ENCODE results near the gene GMPR. TPM values are rescaled to one million over a fixed set of nuclear protein-coding genes. Genes with fewer than 3 reads are reported as not detected.

Gene GMPR
- total and polyA plus RNA-seq, 10 of the 15 experiments (the other 5 are each of a cell fraction or from before 2014, with no cell fraction given): 0.15 to 1.8 (median 0.49) TPM; not detected in 1

GRCh38 chr6:16205377-16206144, 32.8 kb upstream of the GMPR start (continued):
- TF ChIP-seq CBX5 (IDR thresholded peaks at IDR 0.05; ENCODE audit: low read depth) (peak; percentile 53; the same call in 1 of the 2 replicates), EP300 (IDR thresholded peaks at IDR 0.05; ENCODE audit: borderline replicate concordance in 1 of 2, control insufficient read depth in 1 of 2, low read depth in 2 of 2, low read length in 2 of 2) (peak; percentile 73 to 95; a peak in 3 of 4 replicates), CREM (IDR thresholded peaks at IDR 0.05; ENCODE audit: low read depth) (peak; percentile 96), ZBTB33 (IDR thresholded peaks at IDR 0.05) (no peak), MTA3 (IDR thresholded peaks at IDR 0.05; ENCODE audit: borderline replicate concordance, low read length) (peak; percentile 61; the same call in 1 of the 2 replicates), RCOR1 (conservative IDR thresholded peaks at IDR 0.05; ENCODE audit: low read depth, low read length) (0 out of 2 replicates have a peak, but pooled peaks have one; percentile 70), CHD1 (IDR thresholded peaks at IDR 0.05; ENCODE audit: low read depth, low read length) (no peak), EZH2 (IDR thresholded peaks at IDR 0.05; ENCODE audit: borderline replicate concordance, control insufficient read depth, low read depth, low read length) (no peak)

- Histone ChIP-seq H2AFZ (ENCODE audit: control insufficient read depth, low read depth, low read length) (peak overlapping the region; percentile 71), H3K27me3 (replicated peaks in 1 of 2; ENCODE audit: control insufficient read depth in 2 of 2, insufficient read depth in 2 of 2, low read length in 1 of 2) (peaks cover 0 to 3% of the 10 kb centered on the region in 2 experiments; a peak in 1 of 4 replicates), H3K79me2 (ENCODE audit: control insufficient read depth, insufficient read depth, low read length) (no peaks in the 10 kb centered on the region), H3K4me1 (ENCODE audit: control insufficient read depth, insufficient read depth, low read length) (peaks cover 16% of the 10 kb centered on the region), H3K36me3 (ENCODE audit: control insufficient read depth in 2 of 2, insufficient read depth in 2 of 2, low read length in 1 of 2) (no peaks in the 10 kb centered on the region), H3K9me3 (replicated peaks; ENCODE audit: control insufficient read depth, insufficient read depth, low read length) (no peaks in the 10 kb centered on the region), H3K27ac (ENCODE audit: control insufficient read depth, insufficient read depth) (no peak overlapping the region), H3K9ac (ENCODE audit: control insufficient read depth, insufficient read depth, low read length) (no peak overlapping the region), H3K4me3 (no peak overlapping the region), H3K4me2 (ENCODE audit: control insufficient read depth, insufficient read depth) (no peak overlapping the region), H4K20me1 (ENCODE audit: control insufficient read depth, insufficient read depth) (no peaks in the 10 kb centered on the region)
- RAD21 ChIA-PET (ENCODE audit: unreplicated experiment): interaction anchor here (0.8 to 4.0 kb wide), 8 partner anchors 24 to 583 kb away, joined by 3 to 63 read pairs (median 24); partner anchors contain the start of gene MYLIP
- WGBS (ENCODE audit: insufficient coverage, insufficient replicate concordance, low lambda C conversion rate, missing lambda C conversion rate): under 1% methylated on average over 6 of the region's 6 CpGs
- CTCF ChIA-PET: interaction anchor here (0.7 to 11.7 kb wide), 31 partner anchors 7 to 1489 kb away, joined by 3 to 130 read pairs (median 4); no protein-coding TSS in a partner anchor
- POLR2A ChIA-PET: no interaction called here
- BruUV-seq (replicated peaks): no TSS peak
- SMC1A ChIA-PET (ENCODE audit: uncharacterized antibody, unreplicated experiment): interaction anchor here (0.8 to 4.3 kb wide), 26 partner anchors 9 to 684 kb away, joined by 3 to 46 read pairs (median 7); no protein-coding TSS in a partner anchor
- in situ Hi-C loops (cut with MboI) (no loop called here), intact Hi-C loops (cut with micrococcal nuclease; ENCODE audit: unreplicated experiment) (loop anchor here (1.0 to 5.0 kb wide), 3 partner anchors 515 to 679 kb away; no protein-coding TSS in a partner anchor)
- DNase-seq (ENCODE audit: low read depth, low spot score) (no peak), ATAC-seq (peak; percentile 57), FAIRE-seq (peak; percentile 76)
- TF ChIP-seq POLR2AphosphoS2 (IDR thresholded peaks at IDR 0.05; ENCODE audit: low read depth, low read length) (no peak), CEBPZ (IDR thresholded peaks at IDR 0.05; ENCODE audit: low read depth, low read length) (no peak), ZNF622 (IDR thresholded peaks at IDR 0.05) (no peak), FOXM1 (IDR thresholded peaks at IDR 0.05; ENCODE audit: low read depth, low read length) (0 out of 2 replicates have a peak, but pooled peaks have one; percentile 14), NKRF (conservative IDR thresholded peaks at IDR 0.05) (0 out of 2 replicates have a peak, but pooled peaks have one; percentile 36)
Measured at GRCh38 chr6:16206595-16207037, 31.8 kb upstream of the GMPR start.
